Ishikawa (cell line): ENCODE measurements around the gene NFATC4.

Source experiments
- CEBPB ChIP-seq: IDR thresholded peaks from 2 replicates; pipeline ENCODE4 v1.6.1; 2012
- CREB1 ChIP-seq: IDR thresholded peaks from 2 replicates; pipeline ENCODE4 v1.6.1; 2012; ENCODE audit warnings: low read depth
- EGR1 ChIP-seq: IDR thresholded peaks from 2 replicates; pipeline ENCODE4 v1.6.1; 2012
- EP300 ChIP-seq: IDR thresholded peaks from 2 replicates; pipeline ENCODE4 v1.6.1; 2012; ENCODE audit warnings: borderline replicate concordance
- FOXM1 ChIP-seq: IDR thresholded peaks from 2 replicates; pipeline ENCODE4 v1.6.1; 2012; ENCODE audit warnings: low read depth, borderline replicate concordance
- MAX ChIP-seq: IDR thresholded peaks from 2 replicates; pipeline ENCODE4 v1.6.1; 2012
- NFIC ChIP-seq: IDR thresholded peaks from 2 replicates; pipeline ENCODE4 v1.6.1; 2012
- RAD21 ChIP-seq: IDR thresholded peaks from 2 replicates; pipeline ENCODE4 v1.6.1; 2012; ENCODE audit warnings: low read depth
- REST ChIP-seq: IDR thresholded peaks from 2 replicates; pipeline ENCODE4 v1.6.1; 2012; ENCODE audit warnings: low read depth, mild to moderate bottlenecking
- TAF1 ChIP-seq: IDR thresholded peaks from 2 replicates; pipeline ENCODE4 v1.6.1; 2012; ENCODE audit warnings: low read depth, mild to moderate bottlenecking
- TCF12 ChIP-seq: IDR thresholded peaks from 2 replicates; pipeline ENCODE4 v1.6.1; 2012; ENCODE audit warnings: low read depth
- TEAD4 ChIP-seq: IDR thresholded peaks from 2 replicates; pipeline ENCODE4 v1.6.1; 2012
- USF1 ChIP-seq: IDR thresholded peaks from 2 replicates; pipeline ENCODE4 v1.6.1; 2012
- YY1 ChIP-seq: IDR thresholded peaks from 2 replicates; pipeline ENCODE4 v1.6.1; 2012; ENCODE audit warnings: low read depth
- ZBTB7A ChIP-seq: IDR thresholded peaks from 2 replicates; pipeline ENCODE4 v1.6.1; 2012; ENCODE audit warnings: low read depth

The NFATC4 gene

GRCh38 chr14:24378981-24379906, 11.3 kb downstream of the NFATC4 start:
- TF ChIP-seq RAD21 = no peak
- TF ChIP-seq NFIC = no peak
- TF ChIP-seq TEAD4 = no peak
- no peak for TF ChIP-seq FOXM1
- TF ChIP-seq TCF12 = no peak
- no peak for TF ChIP-seq EGR1
- no peak for TF ChIP-seq MAX
- no peak for TF ChIP-seq TAF1
- TF ChIP-seq CEBPB = no peak
- no peak for TF ChIP-seq REST
- TF ChIP-seq USF1 = no peak
- no peak for TF ChIP-seq ZBTB7A
- no peak for TF ChIP-seq YY1
- TF ChIP-seq EP300 = no peak
- no peak for TF ChIP-seq CREB1

- TF ChIP-seq RAD21 = no peak
- no peak for TF ChIP-seq USF1
- TF ChIP-seq ZBTB7A = no peak
- TF ChIP-seq NFIC = no peak
- TF ChIP-seq MAX = no peak
- TF ChIP-seq CREB1 = no peak
- no peak for TF ChIP-seq YY1
- TF ChIP-seq EGR1 = no peak
- no peak for TF ChIP-seq CEBPB
- no peak for TF ChIP-seq FOXM1
- no peak for TF ChIP-seq REST
- no peak for TF ChIP-seq TAF1
- TF ChIP-seq TEAD4 = no peak
- no peak for TF ChIP-seq TCF12
- TF ChIP-seq EP300 = no peak
Measured at GRCh38 chr14:24379907-24380730, 12.1 kb downstream of the NFATC4 start.

GRCh38 chr14:24381363-24382063, 13.5 kb downstream of the NFATC4 start:
- TF ChIP-seq RAD21 = no peak
- TF ChIP-seq YY1 = no peak
- TF ChIP-seq NFIC = no peak
- TF ChIP-seq CREB1 = no peak

- TF ChIP-seq TEAD4 (no peak), CREB1 (no peak), MAX (no peak), EP300 (no peak), FOXM1 (no peak), EGR1 (no peak), NFIC (no peak), YY1 (no peak), REST (no peak), CEBPB (no peak), ZBTB7A (no peak), TCF12 (no peak), RAD21 (no peak), TAF1 (no peak)
Measured at GRCh38 chr14:24382064-24382371, 14.0 kb downstream of the NFATC4 start.
